Smooth muscle cell (in vitro differentiated cells): ENCODE data around the gene CDKAL1. TPM values are rescaled to one million over a fixed set of nuclear protein-coding genes. Genes with fewer than 3 reads are reported as not detected.
A peak's percentile ranks its signal among the peaks of the same experiment; 100 is the strongest.

Experiments used
- DNase-seq: peaks from one replicate; lab custom pipeline; 2025; ENCODE audit not compliant: unreplicated experiment; lab: John Stamatoyannopoulos, UW
- H2AFZ ChIP-seq: fragments of 200-600 bp; sonication (generic); 2 replicates; pipeline ENCODE4 v1.6.0; 2016; ENCODE audit warnings: antibody characterized with exemption, low read depth, mild to moderate bottlenecking
- H3F3A ChIP-seq: fragments of 200-600 bp; sonication (generic); 2 replicates; pipeline ENCODE4 v1.6.0; 2017; ENCODE audit warnings: antibody characterized with exemption, low read depth
- H3K27ac ChIP-seq: fragments of 200-600 bp; sonication (generic); 2 replicates; pipeline ENCODE4 v1.5.1; 2016; ENCODE audit warnings: low read depth, mild to moderate bottlenecking
- H3K27me3 ChIP-seq: fragments of 200-600 bp; sonication (generic); 2 replicates; pipeline ENCODE4 v1.6.1; 2016; ENCODE audit warnings: low read depth, mild to moderate bottlenecking
- H3K36me3 ChIP-seq: fragments of 200-600 bp; sonication (generic); 2 replicates; pipeline ENCODE4 v1.5.1; 2016; ENCODE audit warnings: low read depth
- H3K4me1 ChIP-seq: fragments of 200-600 bp; sonication (generic); 2 replicates; pipeline ENCODE4 v1.5.1; 2016; ENCODE audit warnings: low read depth
- H3K4me2 ChIP-seq: fragments of 200-600 bp; sonication (generic); 2 replicates; pipeline ENCODE4 v1.6.0; 2016; ENCODE audit warnings: mild to moderate bottlenecking
- H3K4me3 ChIP-seq: fragments of 200-600 bp; sonication (generic); 2 replicates; pipeline ENCODE4 v1.5.1; 2016; ENCODE audit warnings: mild to moderate bottlenecking
- H3K79me2 ChIP-seq: fragments of 200-600 bp; sonication (generic); 2 replicates; pipeline ENCODE4 v1.6.0; 2016; ENCODE audit warnings: low read depth, mild to moderate bottlenecking
- H3K9ac ChIP-seq: fragments of 200-600 bp; sonication (generic); 2 replicates; pipeline ENCODE4 v1.6.0; 2016; ENCODE audit warnings: low read depth
- H3K9me3 ChIP-seq: fragments of 200-600 bp; sonication (generic); replicated peaks from 2 replicates; pipeline ENCODE4 v1.5.1; 2016; ENCODE audit warnings: low read depth
- H4K20me1 ChIP-seq: fragments of 200-600 bp; sonication (generic); 2 replicates; pipeline ENCODE4 v1.6.0; 2016; ENCODE audit warnings: low read depth
- CTCF ChIP-seq: fragments of 200-600 bp; sonication (generic); IDR thresholded peaks from 2 replicates; pipeline ENCODE4 v1.5.1; 2017; ENCODE audit warnings: borderline replicate concordance, mild to moderate bottlenecking, antibody characterized with exemption; ENCODE audit not compliant: insufficient read depth, poor library complexity, severe bottlenecking
- WGBS: methylation state at CpG from one replicate; pipeline ENCODE4 v1.1.7; 2016; ENCODE audit warnings: low lambda C conversion rate; 5-methylcytosine and 5-hydroxymethylcytosine counted together
- polyA plus RNA-seq: library from polyadenylated mRNA; unstranded; fragments of >200 nt; fragmentation: Nextera tagmentation; extraction: Ambion mirVana; gene quantifications from 2 replicates; pipeline ENCODE4 v1.2.1, GENCODE V29; 2016
- total RNA-seq: library from RNA; depleted of rRNA; stranded (reverse); fragments of >200 nt; gene quantifications from 2 replicates; pipeline ENCODE4 v1.2.3, GENCODE V29; 2014

CDKAL1 gene
- total and polyA plus RNA-seq, 2 experiments from 2014 or later: 16.5 to 16.6 TPM

- Histone ChIP-seq H2AFZ (no peak overlapping the region), H3K27me3 (no peaks in the 10 kb centered on the region), H3K4me3 (no peak overlapping the region), H3K4me2 (no peak overlapping the region), H3K27ac (no peak overlapping the region), H3F3A (no peaks in the 10 kb centered on the region), H4K20me1 (no peaks in the 10 kb centered on the region), H3K36me3 (no peaks in the 10 kb centered on the region), H3K79me2 (no peaks in the 10 kb centered on the region), H3K9me3 (no peaks in the 10 kb centered on the region), H3K9ac (no peak overlapping the region), H3K4me1 (no peaks in the 10 kb centered on the region)
- no peak for DNase-seq
- TF ChIP-seq CTCF: no peak
- WGBS: 91% methylated on average over 4 of the region's 4 CpGs
Observed at GRCh38 chr6:21123507-21124436, 589.5 kb downstream of the CDKAL1 start.

DNA sequence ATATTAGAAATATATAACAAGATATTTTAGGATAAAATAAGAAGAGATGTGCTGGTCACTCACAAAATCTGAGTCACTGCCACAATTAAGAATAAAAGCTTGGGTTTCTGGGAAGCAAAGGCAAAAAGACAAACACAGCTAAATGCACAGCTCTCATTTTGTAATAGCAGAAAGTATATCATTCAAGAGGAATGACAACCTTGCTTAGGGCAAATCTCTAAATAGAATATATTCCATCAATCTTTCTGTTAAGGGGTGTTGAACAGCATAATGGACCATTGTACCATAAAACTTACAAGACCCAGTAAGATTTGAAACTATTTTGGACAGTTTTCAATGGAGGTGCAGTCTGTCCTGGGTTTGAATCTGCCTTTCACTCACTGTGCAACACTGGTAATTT lies 594.3 kb downstream of the CDKAL1 start:
- no peak for TF ChIP-seq CTCF
- H2AFZ ChIP-seq: no peak overlapping the region
- no peak overlapping the region for H3K9ac ChIP-seq
- H3K27ac ChIP-seq: no peak overlapping the region
- H3K79me2 ChIP-seq: no peaks in the 10 kb centered on the region
- H3K9me3 ChIP-seq: no peaks in the 10 kb centered on the region
- H3F3A ChIP-seq: no peaks in the 10 kb centered on the region
- no peaks in the 10 kb centered on the region for H3K36me3 ChIP-seq
- no peaks in the 10 kb centered on the region for H4K20me1 ChIP-seq
- no peak for DNase-seq
- H3K27me3 ChIP-seq: no peaks in the 10 kb centered on the region
- no peak overlapping the region for H3K4me2 ChIP-seq
- no peak overlapping the region for H3K4me3 ChIP-seq
- peaks cover 7% of the 10 kb centered on the region for H3K4me1 ChIP-seq

GRCh38 chr6:21131406-21131805 lies 597.1 kb downstream of the CDKAL1 start:
- Histone ChIP-seq H3K36me3 (no peaks in the 10 kb centered on the region), H2AFZ (no peak overlapping the region), H3F3A (no peaks in the 10 kb centered on the region), H3K9me3 (no peaks in the 10 kb centered on the region), H3K4me3 (no peak overlapping the region), H4K20me1 (no peaks in the 10 kb centered on the region), H3K27ac (no peak overlapping the region), H3K4me2 (no peak overlapping the region), H3K4me1 (peaks cover 22% of the 10 kb centered on the region), H3K9ac (no peak overlapping the region), H3K27me3 (no peaks in the 10 kb centered on the region), H3K79me2 (no peaks in the 10 kb centered on the region)
- DNase-seq: no peak
- 79% methylated on average over 3 of the region's 3 CpGs for WGBS
- TF ChIP-seq CTCF: peak; percentile 13

DNA sequence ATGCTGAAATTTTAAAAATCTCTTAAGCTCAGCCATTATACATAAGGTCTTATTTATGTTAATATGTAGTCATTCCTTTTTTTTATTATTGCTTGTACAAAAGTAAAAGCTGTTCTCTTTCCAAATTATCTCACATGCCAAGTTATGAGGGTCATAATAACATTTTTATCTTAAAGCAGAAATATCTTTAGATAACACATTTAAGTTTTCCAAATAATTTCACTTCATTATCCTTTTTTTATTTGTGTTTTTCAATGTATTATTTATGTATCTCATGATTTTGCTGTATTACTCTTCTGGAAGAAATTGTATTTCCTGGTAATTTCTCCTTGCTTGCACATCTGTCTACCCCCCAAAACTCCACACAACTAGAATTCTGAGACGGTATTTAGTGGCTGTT lies 598.2 kb downstream of the CDKAL1 start:
- no peak overlapping the region for H2AFZ ChIP-seq
- DNase-seq: no peak
- no peak overlapping the region for H3K27ac ChIP-seq
- WGBS: 92% methylated on average over 1 of the region's 1 CpG
- no peaks in the 10 kb centered on the region for H3K27me3 ChIP-seq
- no peaks in the 10 kb centered on the region for H3K9me3 ChIP-seq
- no peak overlapping the region for H3K4me3 ChIP-seq
- H3F3A ChIP-seq: no peaks in the 10 kb centered on the region
- H3K4me2 ChIP-seq: no peak overlapping the region
- no peak overlapping the region for H3K9ac ChIP-seq
- no peaks in the 10 kb centered on the region for H3K79me2 ChIP-seq
- H4K20me1 ChIP-seq: no peaks in the 10 kb centered on the region
- H3K4me1 ChIP-seq: peaks cover 31% of the 10 kb centered on the region
- H3K36me3 ChIP-seq: no peaks in the 10 kb centered on the region
- no peak for TF ChIP-seq CTCF
